WTC11 (cell line): ENCODE results near the gene NT5C1B. TPM values are rescaled to one million over a fixed set of nuclear protein-coding genes. Genes with fewer than 3 reads are reported as not detected.

Experiments used
- ATAC-seq: fragments of 200-7000 bp; cut with Tn5 transposase; 2 replicates; pipeline ENCODE4 v1.10.0; 2021; ENCODE audit warnings: mild to moderate bottlenecking, moderate library complexity
- CTCF ChIA-PET: fragments of 300-600 bp; sonication (Branson Sonifier 250); formaldehyde crosslinking; loops from one replicate; lab custom pipeline; 2021; ENCODE audit warnings: antibody characterized with exemption; lab: Charles Lee
- POLR2A ChIA-PET: fragments of 350-600 bp; sonication (Branson Sonifier 250); formaldehyde crosslinking; loops from one replicate; lab custom pipeline; 2021; ENCODE audit warnings: antibody characterized with exemption; lab: Charles Lee
- DNase-seq: peaks from one replicate; pipeline ENCODE4 v3.0.0; 2021; ENCODE audit warnings: low spot score
- H3K27ac Mint-ChIP-seq: 2 replicates; pipeline ENCODE4 v1.8.0; 2021; ENCODE audit warnings: mixed read lengths
- H3K27me3 Mint-ChIP-seq: 2 replicates; pipeline ENCODE4 v1.8.0; 2021; ENCODE audit warnings: low read depth, mild to moderate bottlenecking, moderate library complexity, mixed read lengths
- H3K36me3 Mint-ChIP-seq: 2 replicates; pipeline ENCODE4 v1.8.0; 2021; ENCODE audit warnings: mixed read lengths
- H3K4me1 Mint-ChIP-seq: 2 replicates; pipeline ENCODE4 v1.8.0; 2022; ENCODE audit warnings: mixed read lengths
- H3K4me3 Mint-ChIP-seq: 2 replicates; pipeline ENCODE4 v1.8.0; 2021; ENCODE audit warnings: mild to moderate bottlenecking, moderate library complexity, mixed read lengths
- H3K9me3 Mint-ChIP-seq: 2 replicates; pipeline ENCODE4 v1.8.0; 2021; ENCODE audit warnings: mixed read lengths
- ESRRA ChIP-seq: sonication (generic); formaldehyde crosslinking; IDR thresholded peaks from 2 replicates; pipeline ENCODE4 v1.8.1; 2022; ENCODE audit warnings: mild to moderate bottlenecking, missing genetic modification reagents, borderline replicate concordance
- FOXJ3 ChIP-seq: sonication (generic); formaldehyde crosslinking; IDR thresholded peaks from 2 replicates; pipeline ENCODE4 v1.9.0; 2021; ENCODE audit warnings: missing genetic modification reagents, mild to moderate bottlenecking, borderline replicate concordance
- GTF2I ChIP-seq: fragments of 250-450 bp; sonication (Bioruptor Pico); conservative IDR thresholded peaks from 2 replicates; pipeline ENCODE4 v1.4.0; 2021; ENCODE audit warnings: mild to moderate bottlenecking
- IRF2 ChIP-seq: sonication (generic); formaldehyde crosslinking; IDR thresholded peaks from 2 replicates; pipeline ENCODE4 v1.8.0; 2022; ENCODE audit warnings: low read depth, missing genetic modification reagents, borderline replicate concordance
- NFE2L1 ChIP-seq: sonication (generic); formaldehyde crosslinking; IDR thresholded peaks from 2 replicates; pipeline ENCODE4 v1.8.1; 2023; ENCODE audit warnings: missing genetic modification reagents
- NR3C1 ChIP-seq: sonication (generic); formaldehyde crosslinking; conservative IDR thresholded peaks from 2 replicates; pipeline ENCODE4 v1.8.1; 2023; ENCODE audit warnings: low read depth, mild to moderate bottlenecking, missing genetic modification reagents
- ZBTB21 ChIP-seq: sonication (generic); formaldehyde crosslinking; IDR thresholded peaks from 2 replicates; pipeline ENCODE4 v1.8.1; 2023; ENCODE audit warnings: mild to moderate bottlenecking, missing genetic modification reagents, borderline replicate concordance
- ZNF219 ChIP-seq: sonication (generic); formaldehyde crosslinking; IDR thresholded peaks from 2 replicates; pipeline ENCODE4 v1.8.0; 2023; ENCODE audit warnings: missing genetic modification reagents, mild to moderate bottlenecking, borderline replicate concordance
- total RNA-seq: library from RNA; stranded (reverse); gene quantifications from 3 replicates; pipeline ENCODE4 v1.2.3, GENCODE V29; 2021
- TF ChIP-seq, protein P1 (sequence below): sonication (generic); formaldehyde crosslinking; IDR thresholded peaks from 2 replicates; pipeline ENCODE4 v1.8.1; 2022; ENCODE audit warnings: missing genetic modification reagents, borderline replicate concordance
- TF ChIP-seq, protein P2 (sequence below): fragments of 250-450 bp; sonication (Bioruptor Pico); IDR thresholded peaks from 2 replicates; pipeline ENCODE4 v1.9.0; 2021; ENCODE audit warnings: moderate library complexity, mild to moderate bottlenecking, inconsistent platforms, borderline replicate concordance
- TF ChIP-seq, protein P3 (sequence below): sonication (generic); formaldehyde crosslinking; IDR thresholded peaks from 2 replicates; pipeline ENCODE4 v1.8.0; 2022; ENCODE audit warnings: mild to moderate bottlenecking, missing genetic modification reagents
- TF ChIP-seq, protein P4 (sequence below): sonication (generic); formaldehyde crosslinking; conservative IDR thresholded peaks from 2 replicates; pipeline ENCODE4 v1.8.1; 2023; ENCODE audit warnings: mild to moderate bottlenecking, low read depth, missing genetic modification reagents, moderate library complexity
- TF ChIP-seq, protein P5 (sequence below): sonication (generic); formaldehyde crosslinking; IDR thresholded peaks from 2 replicates; pipeline ENCODE4 v1.8.1; 2023; ENCODE audit warnings: mild to moderate bottlenecking, missing genetic modification reagents
- TF ChIP-seq, protein P6 (sequence below): sonication (generic); formaldehyde crosslinking; IDR thresholded peaks from 2 replicates; pipeline ENCODE4 v1.8.0; 2023; ENCODE audit warnings: missing genetic modification reagents, mild to moderate bottlenecking, borderline replicate concordance
- TF ChIP-seq, protein P7 (sequence below): sonication (generic); formaldehyde crosslinking; IDR thresholded peaks from 2 replicates; pipeline ENCODE4 v1.8.0; 2022; ENCODE audit warnings: mild to moderate bottlenecking, missing genetic modification reagents
- TF ChIP-seq, protein P8 (sequence below): sonication (generic); formaldehyde crosslinking; IDR thresholded peaks from 2 replicates; pipeline ENCODE4 v1.8.1; 2023; ENCODE audit warnings: mild to moderate bottlenecking, moderate library complexity, missing genetic modification reagents

NT5C1B gene
- total RNA-seq, 1 experiment from 2014 or later, result not detected

DNA sequence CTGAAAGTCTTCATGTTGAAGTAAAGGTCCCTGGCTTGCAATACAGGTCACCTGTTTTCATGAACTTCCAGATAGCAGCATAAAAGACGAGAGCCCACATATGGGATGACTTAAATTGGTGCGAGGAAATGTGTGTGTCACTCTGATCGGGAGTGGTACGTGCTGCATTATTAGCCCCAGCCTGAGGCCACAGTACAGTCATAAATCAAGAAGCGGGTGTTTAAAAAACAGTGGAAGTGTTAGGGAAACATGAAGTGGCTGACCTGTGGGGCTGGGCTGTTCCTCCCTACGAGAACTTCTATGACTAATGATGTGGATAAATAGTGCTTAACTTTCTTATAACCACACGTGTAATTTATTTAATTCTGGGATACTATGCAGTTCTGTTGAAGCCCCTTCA lies 53.3 kb downstream of the NT5C1B start:
- Mint-ChIP-seq H3K4me1 (no peaks in the 10 kb centered on the region), H3K9me3 (no peaks in the 10 kb centered on the region), H3K36me3 (no peaks in the 10 kb centered on the region), H3K27me3 (no peaks in the 10 kb centered on the region; the same call in 1 of the 2 replicates), H3K4me3 (no peak overlapping the region), H3K27ac (no peak overlapping the region)
- POLR2A ChIA-PET, result no interaction called here
- no peak for DNase-seq
- TF ChIP-seq, protein P1, sequence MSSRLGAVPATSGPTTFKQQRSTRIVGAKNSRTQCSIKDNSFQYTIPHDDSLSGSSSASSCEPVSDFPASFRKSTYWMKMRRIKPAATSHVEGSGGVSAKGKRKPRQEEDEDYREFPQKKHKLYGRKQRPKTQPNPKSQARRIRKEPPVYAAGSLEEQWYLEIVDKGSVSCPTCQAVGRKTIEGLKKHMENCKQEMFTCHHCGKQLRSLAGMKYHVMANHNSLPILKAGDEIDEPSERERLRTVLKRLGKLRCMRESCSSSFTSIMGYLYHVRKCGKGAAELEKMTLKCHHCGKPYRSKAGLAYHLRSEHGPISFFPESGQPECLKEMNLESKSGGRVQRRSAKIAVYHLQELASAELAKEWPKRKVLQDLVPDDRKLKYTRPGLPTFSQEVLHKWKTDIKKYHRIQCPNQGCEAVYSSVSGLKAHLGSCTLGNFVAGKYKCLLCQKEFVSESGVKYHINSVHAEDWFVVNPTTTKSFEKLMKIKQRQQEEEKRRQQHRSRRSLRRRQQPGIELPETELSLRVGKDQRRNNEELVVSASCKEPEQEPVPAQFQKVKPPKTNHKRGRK (CRISPR knock-in tag), result no peak
- CTCF ChIA-PET, result interaction anchor here (0.8 kb wide), 1 partner anchor 15 kb away, joined by 4 read pairs; no protein-coding TSS in a partner anchor
- no peak for ATAC-seq

DNA sequence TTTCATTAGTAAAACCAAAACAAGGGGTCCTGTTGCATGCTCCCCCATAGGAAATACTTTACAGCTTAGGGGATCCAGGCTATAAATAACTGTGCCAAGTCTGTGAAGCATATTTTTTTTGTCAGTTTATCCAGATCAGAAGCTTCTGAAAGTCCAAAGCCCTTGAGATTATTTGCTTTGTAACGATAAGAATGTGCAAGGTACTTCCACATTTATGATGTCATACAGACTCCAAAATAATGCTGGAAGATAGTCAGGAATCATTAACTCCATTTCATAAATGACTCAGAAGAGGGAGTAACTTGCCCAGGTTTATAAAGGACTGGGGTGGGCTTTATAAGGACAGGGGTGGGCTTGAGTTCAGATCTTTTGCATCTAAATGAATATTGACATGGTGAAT lies 58.2 kb downstream of the NT5C1B start:
- DNase-seq, result no peak
- no peaks in the 10 kb centered on the region; the same call in 1 of the 2 replicates for H3K4me1 Mint-ChIP-seq
- TF ChIP-seq, protein P2, sequence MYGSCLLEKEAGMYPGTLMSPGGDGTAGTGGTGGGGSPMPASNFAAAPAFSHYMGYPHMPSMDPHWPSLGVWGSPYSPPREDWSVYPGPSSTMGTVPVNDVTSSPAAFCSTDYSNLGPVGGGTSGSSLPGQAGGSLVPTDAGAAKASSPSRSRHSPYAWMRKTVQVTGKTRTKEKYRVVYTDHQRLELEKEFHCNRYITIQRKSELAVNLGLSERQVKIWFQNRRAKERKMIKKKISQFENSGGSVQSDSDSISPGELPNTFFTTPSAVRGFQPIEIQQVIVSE, result no peak
- TF ChIP-seq ZBTB21 (CRISPR knock-in tag) (no peak), ZNF219 (CRISPR knock-in tag) (no peak), NR3C1 (no peak), ESRRA (CRISPR knock-in tag) (no peak), FOXJ3 (no peak), NFE2L1 (CRISPR knock-in tag) (no peak), IRF2 (CRISPR knock-in tag) (no peak)
- TF ChIP-seq, protein P3, sequence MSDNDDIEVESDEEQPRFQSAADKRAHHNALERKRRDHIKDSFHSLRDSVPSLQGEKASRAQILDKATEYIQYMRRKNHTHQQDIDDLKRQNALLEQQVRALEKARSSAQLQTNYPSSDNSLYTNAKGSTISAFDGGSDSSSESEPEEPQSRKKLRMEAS (CRISPR knock-in tag), result no peak
- TF ChIP-seq, protein P4, sequence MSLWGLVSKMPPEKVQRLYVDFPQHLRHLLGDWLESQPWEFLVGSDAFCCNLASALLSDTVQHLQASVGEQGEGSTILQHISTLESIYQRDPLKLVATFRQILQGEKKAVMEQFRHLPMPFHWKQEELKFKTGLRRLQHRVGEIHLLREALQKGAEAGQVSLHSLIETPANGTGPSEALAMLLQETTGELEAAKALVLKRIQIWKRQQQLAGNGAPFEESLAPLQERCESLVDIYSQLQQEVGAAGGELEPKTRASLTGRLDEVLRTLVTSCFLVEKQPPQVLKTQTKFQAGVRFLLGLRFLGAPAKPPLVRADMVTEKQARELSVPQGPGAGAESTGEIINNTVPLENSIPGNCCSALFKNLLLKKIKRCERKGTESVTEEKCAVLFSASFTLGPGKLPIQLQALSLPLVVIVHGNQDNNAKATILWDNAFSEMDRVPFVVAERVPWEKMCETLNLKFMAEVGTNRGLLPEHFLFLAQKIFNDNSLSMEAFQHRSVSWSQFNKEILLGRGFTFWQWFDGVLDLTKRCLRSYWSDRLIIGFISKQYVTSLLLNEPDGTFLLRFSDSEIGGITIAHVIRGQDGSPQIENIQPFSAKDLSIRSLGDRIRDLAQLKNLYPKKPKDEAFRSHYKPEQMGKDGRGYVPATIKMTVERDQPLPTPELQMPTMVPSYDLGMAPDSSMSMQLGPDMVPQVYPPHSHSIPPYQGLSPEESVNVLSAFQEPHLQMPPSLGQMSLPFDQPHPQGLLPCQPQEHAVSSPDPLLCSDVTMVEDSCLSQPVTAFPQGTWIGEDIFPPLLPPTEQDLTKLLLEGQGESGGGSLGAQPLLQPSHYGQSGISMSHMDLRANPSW (CRISPR knock-in tag), result no peak
- TF ChIP-seq, all 79 proteins: peak for 0
- Mint-ChIP-seq H3K9me3 (no peaks in the 10 kb centered on the region), H3K4me3 (no peak overlapping the region), H3K27me3 (no peaks in the 10 kb centered on the region), H3K27ac (no peak overlapping the region), H3K36me3 (no peaks in the 10 kb centered on the region)
- ChIA-PET POLR2A (no interaction called here), CTCF (no interaction called here)
- ATAC-seq, result no peak

DNA sequence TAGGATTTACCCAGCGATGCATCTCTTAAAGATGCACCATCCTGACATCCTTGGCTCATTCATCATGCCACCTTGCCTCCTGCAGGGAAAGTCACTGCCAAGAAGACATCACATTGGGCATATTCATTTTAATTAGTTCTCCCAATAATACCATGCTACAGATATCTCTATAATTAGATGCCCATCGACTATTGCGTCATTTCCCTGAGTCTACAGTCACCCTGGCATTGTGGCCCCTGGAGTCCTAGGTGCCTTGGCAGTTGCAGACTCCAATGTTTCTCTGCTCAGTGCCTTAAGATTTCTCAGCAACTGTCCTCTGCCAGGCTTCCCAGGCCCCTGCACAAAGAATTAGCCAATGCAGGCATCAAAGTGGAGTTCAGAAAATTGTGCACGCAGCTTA lies 61.5 kb downstream of the NT5C1B start:
- DNase-seq (no peak), ATAC-seq (no peak)
- CTCF ChIA-PET, result no interaction called here
- H3K4me3 Mint-ChIP-seq, result no peak overlapping the region
- no peaks in the 10 kb centered on the region for H3K27me3 Mint-ChIP-seq
- peaks cover 4% of the 10 kb centered on the region for H3K4me1 Mint-ChIP-seq
- H3K27ac Mint-ChIP-seq, result no peak overlapping the region
- POLR2A ChIA-PET, result no interaction called here
- no peaks in the 10 kb centered on the region for H3K36me3 Mint-ChIP-seq
- H3K9me3 Mint-ChIP-seq, result no peaks in the 10 kb centered on the region
- TF ChIP-seq, protein P5, sequence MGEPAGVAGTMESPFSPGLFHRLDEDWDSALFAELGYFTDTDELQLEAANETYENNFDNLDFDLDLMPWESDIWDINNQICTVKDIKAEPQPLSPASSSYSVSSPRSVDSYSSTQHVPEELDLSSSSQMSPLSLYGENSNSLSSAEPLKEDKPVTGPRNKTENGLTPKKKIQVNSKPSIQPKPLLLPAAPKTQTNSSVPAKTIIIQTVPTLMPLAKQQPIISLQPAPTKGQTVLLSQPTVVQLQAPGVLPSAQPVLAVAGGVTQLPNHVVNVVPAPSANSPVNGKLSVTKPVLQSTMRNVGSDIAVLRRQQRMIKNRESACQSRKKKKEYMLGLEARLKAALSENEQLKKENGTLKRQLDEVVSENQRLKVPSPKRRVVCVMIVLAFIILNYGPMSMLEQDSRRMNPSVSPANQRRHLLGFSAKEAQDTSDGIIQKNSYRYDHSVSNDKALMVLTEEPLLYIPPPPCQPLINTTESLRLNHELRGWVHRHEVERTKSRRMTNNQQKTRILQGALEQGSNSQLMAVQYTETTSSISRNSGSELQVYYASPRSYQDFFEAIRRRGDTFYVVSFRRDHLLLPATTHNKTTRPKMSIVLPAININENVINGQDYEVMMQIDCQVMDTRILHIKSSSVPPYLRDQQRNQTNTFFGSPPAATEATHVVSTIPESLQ, result no peak
- TF ChIP-seq ZNF219 (CRISPR knock-in tag) (no peak), GTF2I (no peak)
- TF ChIP-seq, protein P6, sequence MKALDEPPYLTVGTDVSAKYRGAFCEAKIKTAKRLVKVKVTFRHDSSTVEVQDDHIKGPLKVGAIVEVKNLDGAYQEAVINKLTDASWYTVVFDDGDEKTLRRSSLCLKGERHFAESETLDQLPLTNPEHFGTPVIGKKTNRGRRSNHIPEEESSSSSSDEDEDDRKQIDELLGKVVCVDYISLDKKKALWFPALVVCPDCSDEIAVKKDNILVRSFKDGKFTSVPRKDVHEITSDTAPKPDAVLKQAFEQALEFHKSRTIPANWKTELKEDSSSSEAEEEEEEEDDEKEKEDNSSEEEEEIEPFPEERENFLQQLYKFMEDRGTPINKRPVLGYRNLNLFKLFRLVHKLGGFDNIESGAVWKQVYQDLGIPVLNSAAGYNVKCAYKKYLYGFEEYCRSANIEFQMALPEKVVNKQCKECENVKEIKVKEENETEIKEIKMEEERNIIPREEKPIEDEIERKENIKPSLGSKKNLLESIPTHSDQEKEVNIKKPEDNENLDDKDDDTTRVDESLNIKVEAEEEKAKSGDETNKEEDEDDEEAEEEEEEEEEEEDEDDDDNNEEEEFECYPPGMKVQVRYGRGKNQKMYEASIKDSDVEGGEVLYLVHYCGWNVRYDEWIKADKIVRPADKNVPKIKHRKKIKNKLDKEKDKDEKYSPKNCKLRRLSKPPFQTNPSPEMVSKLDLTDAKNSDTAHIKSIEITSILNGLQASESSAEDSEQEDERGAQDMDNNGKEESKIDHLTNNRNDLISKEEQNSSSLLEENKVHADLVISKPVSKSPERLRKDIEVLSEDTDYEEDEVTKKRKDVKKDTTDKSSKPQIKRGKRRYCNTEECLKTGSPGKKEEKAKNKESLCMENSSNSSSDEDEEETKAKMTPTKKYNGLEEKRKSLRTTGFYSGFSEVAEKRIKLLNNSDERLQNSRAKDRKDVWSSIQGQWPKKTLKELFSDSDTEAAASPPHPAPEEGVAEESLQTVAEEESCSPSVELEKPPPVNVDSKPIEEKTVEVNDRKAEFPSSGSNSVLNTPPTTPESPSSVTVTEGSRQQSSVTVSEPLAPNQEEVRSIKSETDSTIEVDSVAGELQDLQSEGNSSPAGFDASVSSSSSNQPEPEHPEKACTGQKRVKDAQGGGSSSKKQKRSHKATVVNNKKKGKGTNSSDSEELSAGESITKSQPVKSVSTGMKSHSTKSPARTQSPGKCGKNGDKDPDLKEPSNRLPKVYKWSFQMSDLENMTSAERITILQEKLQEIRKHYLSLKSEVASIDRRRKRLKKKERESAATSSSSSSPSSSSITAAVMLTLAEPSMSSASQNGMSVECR (CRISPR knock-in tag), result no peak
- TF ChIP-seq, protein P7, sequence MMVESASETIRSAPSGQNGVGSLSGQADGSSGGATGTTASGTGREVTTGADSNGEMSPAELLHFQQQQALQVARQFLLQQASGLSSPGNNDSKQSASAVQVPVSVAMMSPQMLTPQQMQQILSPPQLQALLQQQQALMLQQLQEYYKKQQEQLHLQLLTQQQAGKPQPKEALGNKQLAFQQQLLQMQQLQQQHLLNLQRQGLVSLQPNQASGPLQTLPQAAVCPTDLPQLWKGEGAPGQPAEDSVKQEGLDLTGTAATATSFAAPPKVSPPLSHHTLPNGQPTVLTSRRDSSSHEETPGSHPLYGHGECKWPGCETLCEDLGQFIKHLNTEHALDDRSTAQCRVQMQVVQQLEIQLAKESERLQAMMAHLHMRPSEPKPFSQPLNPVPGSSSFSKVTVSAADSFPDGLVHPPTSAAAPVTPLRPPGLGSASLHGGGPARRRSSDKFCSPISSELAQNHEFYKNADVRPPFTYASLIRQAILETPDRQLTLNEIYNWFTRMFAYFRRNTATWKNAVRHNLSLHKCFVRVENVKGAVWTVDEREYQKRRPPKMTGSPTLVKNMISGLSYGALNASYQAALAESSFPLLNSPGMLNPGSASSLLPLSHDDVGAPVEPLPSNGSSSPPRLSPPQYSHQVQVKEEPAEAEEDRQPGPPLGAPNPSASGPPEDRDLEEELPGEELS (CRISPR knock-in tag), result no peak
- TF ChIP-seq, protein P8, sequence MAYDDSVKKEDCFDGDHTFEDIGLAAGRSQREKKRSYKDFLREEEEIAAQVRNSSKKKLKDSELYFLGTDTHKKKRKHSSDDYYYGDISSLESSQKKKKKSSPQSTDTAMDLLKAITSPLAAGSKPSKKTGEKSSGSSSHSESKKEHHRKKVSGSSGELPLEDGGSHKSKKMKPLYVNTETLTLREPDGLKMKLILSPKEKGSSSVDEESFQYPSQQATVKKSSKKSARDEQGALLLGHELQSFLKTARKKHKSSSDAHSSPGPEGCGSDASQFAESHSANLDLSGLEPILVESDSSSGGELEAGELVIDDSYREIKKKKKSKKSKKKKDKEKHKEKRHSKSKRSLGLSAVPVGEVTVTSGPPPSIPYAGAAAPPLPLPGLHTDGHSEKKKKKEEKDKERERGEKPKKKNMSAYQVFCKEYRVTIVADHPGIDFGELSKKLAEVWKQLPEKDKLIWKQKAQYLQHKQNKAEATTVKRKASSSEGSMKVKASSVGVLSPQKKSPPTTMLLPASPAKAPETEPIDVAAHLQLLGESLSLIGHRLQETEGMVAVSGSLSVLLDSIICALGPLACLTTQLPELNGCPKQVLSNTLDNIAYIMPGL (CRISPR knock-in tag), result no peak
